NOMO-1 (cell line): ENCODE data around the gene AURKA.
"Not testable (repeated sequence)": the region's sequence is repeated elsewhere in the genome, so short reads cannot be mapped to it uniquely, and the experiment has no call there.

Experiments used
- DNase-seq, 2 experiments: peaks; one replicate each; lab custom pipeline; 2025; ENCODE audit not compliant: unreplicated experiment in 2 of 2; lab: John Stamatoyannopoulos, UW

Gene AURKA

DNA sequence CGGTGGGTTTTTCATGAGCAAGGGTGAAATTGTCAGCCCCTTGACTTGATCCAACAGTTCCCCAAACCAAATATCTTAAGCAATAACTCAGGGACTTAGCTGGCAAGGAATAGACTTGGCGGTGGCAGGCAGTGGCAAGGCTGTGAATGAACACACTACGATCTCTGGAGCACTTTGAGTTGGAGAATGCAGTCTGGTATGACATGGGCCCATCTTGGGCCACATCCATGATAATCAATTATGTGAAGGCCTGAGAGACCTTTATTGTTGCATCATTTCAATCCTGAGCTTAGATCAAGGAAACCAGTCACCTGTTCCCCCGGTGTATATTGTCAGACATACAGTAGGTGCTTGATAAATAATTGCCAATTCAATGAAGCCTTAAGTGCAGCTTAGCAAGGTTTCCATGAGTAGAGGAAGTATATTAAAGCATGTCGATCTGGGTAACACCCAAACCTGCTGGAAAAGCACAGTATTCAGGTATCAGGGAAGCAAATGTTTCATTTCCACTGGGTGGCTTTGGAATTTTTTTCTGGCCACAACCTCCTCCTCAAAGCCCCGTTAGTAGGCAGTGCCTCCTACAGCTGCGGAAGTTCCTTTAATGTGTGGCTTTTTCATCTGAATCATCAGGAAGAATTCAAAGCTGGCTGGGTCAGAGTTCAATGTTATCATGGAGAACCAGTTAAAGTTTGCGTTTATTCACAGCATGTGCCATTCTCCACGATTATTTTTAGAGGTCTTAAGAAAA is 30.2 kb upstream of the AURKA start:
- DNase-seq = peak; percentile 7 to 18

DNA sequence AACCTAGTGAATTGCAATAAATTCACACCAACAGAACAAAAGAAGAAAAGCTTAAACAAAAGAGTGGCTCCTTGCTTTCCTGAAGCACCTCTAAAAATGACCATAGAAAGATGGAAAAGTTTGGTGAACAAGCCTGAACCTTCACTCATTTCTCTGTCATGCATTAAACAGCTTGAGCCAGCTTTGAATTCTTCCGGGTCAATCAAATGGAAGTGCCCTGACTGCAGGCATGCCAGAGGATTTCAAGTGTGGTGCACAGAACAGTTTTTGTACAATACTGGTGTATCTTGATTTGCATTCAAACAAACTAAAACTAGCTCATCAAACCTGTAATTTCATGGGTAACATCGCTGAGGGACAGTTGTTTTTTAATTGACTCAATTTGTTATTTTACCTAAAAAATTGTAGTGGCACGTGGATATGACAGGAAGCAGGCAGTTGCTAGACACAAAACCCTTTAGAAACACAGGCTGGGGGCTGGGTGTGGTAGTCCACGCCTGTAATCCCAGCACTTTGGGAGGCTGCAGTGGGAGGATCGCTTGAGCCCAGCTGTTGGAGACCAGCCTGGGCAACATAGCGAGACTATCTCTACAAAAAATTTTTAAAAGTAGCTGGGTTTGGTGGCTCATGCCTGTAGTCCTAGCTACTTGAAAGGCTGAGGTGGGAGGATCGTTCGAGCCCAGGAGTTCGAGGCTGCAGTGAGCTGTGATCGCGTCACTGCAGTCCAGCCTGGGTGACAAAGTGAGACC is 29.1 kb upstream of the AURKA start:
- DNase-seq = no peak

DNA sequence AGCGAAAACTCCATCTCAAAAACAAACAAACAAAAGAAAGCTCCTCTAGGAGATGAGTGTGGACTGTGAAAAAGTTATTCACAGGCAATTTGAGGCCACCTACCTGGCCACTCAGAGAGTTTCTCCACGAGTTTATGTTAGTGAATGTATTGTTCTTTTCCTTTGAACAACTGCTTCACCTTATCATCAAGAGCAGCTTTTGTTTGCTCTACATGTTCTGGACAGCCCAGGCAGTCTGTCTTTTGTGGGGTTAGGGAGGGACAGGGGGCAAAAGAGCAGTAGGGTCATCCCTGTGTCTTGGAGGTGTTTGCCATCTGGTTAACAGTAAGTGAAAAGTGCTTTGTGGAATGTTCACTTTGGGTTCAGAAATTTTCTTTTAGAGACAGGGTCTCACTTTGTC is 28.0 kb upstream of the AURKA start:
- DNase-seq = no peak

DNA sequence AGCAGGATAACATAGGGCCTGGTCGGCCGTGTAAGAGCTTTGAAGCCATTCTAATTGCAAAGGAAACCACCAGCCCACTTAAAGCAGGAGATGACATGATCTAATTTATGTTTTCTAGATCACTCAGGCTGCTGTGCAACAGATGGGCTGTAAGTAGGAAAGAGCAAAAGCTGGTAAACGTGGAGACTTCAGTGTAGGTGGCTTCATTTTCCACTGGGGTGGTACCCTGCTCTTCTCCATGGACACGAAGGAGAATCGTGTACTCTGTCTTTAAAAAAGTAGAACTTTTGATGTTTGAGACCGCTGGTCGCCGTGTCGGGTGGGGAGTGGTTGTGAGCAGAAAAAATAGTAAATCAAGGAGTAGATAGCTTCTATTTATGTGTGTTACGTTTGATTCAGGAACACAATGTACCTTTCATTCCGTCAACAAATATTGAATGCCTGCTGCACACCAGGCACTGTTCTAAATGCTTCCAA is 26.4 kb upstream of the AURKA start:
- DNase-seq = peak; percentile 34 to 57

DNA sequence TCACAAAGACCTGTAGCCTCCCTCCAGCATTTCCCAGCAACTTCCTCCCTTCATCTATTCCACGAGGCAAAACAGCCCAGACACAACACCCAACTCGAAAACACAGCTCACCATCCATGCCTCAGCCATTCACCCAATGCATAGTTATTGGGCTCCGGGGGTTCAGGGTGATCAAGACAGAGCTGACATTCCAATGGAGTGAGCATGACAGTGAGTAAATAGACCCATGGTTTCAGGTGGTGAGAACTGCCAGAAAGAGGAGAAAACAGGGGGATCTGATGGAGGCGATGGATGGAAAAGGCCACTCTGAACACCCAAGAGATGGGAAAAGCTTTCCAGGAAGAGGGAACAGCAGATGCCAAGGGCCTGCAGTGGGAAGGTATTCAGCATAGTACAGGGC is 25.9 kb upstream of the AURKA start:
- no peak for DNase-seq

DNA sequence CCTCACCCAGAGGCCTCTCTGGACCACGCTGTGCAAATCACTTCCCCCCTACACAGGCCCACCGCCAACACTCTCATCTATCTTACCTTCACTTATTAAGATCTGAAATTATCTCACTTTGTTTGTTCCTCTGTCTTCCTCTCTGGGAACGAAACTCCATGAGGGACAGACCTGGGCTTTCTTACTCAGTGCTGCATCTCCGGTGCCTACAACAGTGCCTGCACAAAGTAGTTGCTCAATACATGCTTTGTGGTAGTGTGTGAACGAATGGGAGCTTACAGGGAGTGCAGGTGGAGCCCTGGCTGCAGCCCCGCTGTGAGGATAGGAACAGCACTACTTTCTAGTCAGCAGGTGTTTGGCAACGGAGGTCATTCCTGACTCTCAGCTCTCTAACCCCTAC is 25.4 kb upstream of the AURKA start:
- DNase-seq = no peak

DNA sequence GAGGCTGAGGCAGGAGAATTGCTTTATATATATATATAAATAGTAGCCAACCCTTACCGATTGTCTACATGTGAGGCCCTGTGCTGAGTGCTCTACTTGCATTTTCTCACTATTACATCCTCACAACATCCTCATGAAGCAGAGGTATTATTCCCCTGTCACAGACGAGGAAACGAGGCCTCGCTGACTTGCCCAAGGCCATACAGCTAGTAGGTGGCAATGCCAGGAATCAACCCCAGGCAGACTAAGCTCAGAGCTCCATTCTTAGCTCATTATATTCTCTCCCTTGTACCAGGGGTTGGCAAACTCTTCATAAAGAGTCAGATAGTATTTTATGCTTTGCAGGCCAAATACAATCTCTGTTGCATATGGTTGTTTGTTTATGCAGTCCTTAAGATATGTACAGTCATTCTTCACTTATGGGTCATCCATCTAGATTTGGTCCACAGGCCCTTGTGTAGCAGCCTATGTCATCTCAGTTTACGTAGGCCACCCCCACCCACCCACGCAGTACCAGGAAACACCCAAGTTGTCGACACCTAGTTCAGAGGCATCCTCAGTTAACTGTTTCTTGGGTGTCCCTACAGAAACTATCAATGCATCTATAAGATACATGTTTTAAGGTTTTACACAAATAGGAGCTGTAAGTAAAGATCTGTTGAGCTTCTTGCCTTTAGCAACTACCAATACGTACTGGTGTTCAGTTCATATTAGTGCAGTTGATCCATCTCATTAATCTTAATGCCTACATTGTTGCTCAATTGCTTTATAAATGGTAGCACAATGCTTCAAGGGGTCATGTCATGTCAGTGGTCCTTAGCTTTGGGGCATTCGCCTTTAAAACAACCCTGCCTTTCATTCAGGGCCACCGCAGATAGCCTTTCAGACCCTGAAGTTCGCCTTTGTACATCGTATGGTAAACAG is 23.1 kb upstream of the AURKA start:
- no peak for DNase-seq

DNA sequence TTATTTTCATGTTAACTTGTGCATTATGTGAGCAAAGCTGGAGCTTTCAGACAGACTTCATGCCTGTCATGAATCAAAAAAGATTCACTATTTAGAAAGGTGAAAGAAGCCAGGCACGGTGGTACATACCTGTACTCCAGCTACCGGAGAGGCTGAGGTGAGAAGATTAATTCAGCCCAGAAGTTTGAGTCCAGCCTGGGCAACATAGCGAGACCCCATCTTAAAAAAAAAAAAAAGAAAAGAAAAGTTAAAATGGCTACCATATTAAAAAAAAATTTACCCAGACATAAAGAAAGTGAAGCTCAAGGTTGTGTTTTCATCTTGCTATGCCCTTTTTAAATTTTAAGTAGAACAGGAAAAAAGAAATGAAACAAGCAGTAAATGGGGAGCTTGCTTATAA is 20.9 kb upstream of the AURKA start:
- no peak for DNase-seq

DNA sequence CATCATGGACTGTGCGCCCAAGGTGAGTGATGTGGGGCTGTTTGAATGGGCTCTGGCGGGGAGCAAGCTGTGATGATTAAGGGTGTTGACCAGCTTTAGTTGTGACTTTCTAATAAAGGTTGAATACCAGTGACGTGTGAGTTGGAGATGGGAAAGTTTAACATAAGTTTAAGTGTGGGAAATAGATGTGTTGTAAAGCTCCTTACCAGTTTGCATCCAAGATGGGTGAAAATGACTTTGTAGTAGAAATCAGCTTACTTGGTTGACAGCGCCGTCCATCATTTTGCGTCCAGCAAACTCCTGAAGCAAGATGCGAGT is 20.4 kb upstream of the AURKA start:
- DNase-seq = no peak

DNA sequence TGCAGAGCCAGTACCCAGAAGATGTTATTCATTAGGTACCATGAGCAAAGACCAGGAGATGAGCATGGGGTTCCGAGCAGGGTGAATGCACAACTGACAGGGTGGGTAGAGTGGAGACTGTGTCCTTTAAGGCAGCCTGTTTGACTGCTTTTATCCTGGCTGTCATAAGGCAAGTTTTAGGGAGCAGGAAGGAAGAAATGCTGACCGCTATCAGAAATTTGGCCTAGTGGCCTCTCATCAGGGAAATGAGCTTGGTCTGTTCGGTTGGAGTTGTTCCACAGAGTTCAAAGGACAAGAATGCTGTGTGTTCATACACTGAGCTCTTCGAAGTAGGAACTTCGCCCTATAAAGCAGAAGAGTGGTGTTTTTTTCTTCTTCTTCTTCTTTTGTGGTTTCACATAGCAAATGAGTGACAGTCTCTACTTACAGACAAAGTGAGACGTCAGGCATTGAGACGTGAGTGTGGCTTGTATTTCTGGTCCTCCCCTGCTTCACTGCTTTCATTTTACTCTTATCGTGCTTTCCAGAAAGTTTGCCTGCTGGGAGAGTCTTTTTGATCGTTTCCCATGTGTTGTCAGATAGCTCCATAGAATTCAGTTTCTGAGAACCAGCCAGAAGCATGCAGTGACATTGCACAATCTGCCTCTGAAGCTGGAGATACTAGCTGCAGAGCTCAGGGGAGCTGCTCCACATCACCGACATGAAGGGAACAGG is 19.9 kb upstream of the AURKA start, which contains the start of gene CASS4:
Gene CASS4 (plus strand): TSS at position 502 of the 714 bp plus-strand sequence. CDS start 199 bp downstream, at position 701.
- DNase-seq = peak; percentile 63 to 91

DNA sequence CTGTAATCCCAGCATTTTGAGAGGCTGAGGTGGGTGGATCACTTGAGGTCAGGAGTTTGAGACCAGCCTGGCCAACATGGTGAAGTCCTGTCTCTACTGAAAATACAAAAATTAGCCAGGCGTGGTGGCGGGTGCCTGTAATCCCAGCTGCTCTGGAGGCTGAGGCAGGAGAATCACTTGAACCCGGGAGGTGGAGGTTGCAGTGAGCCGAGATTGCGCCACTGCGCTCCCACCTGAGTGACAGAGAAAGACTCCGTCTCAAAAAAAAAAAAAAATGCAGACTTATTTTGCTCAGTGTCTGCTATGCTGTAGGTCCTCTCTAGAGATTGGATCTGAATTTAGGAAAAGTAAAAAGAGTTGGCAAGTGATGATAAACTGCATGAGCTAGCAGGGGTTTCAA is 19.3 kb upstream of the AURKA start:
- DNase-seq = not testable (repeated sequence)

DNA sequence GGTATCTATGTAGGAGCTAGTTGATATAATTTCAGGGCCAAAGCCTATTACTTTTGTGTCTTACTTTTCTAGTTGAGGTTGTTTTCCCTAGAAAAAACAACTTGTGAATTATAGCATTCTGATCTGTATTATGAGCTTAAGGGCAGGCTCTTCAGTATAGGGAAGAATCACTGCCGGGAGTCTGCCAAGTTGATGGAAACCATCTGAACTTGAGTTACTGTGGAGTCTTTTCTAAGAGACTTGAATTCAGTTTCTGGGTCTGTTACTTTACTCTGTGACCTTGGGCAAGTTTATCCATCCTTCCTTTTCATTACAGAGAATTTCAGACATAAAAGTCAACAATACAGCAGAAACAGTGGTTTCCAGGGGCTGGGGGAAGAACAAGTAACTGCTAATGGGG is 17.9 kb upstream of the AURKA start:
- DNase-seq = no peak

DNA sequence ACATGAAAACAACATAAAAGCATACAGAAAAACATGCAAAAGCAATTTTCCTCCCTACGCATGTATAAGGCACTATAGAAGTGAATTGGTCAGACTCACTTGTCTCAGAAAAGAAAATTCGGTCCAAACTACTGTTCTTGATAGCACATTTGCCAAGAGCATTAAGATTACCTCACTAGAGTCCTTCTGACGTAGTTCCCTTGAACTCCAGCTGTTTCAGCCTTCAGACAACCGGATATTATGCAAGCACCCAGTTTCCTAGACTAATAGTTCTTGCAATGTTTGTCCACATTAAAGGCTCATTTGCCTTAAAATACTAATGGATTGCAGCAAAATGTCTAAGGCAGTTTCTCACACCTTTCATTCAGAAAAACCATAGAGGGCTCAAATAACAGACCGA is 17.5 kb upstream of the AURKA start:
- DNase-seq = peak; percentile 40 to 89

DNA sequence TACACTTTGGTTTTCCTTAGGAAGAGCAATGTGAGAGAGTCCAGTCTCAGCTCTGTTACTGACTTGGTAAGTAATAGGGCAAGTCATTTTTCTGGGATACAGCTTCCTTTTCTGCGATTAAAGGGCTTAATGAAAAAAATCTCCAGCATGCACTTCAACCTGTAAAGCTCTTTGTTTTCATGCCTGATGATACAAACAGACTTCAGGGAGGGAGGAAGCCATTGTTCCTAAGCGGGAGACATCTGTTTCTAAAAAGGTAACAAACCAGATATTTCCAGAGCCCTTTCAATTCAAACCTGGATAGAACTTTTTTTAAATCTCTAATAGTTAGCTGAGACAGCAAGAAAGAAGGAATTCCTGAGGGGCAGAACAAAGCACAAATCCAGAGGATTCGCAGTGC is 14.9 kb upstream of the AURKA start:
- DNase-seq = no peak

DNA sequence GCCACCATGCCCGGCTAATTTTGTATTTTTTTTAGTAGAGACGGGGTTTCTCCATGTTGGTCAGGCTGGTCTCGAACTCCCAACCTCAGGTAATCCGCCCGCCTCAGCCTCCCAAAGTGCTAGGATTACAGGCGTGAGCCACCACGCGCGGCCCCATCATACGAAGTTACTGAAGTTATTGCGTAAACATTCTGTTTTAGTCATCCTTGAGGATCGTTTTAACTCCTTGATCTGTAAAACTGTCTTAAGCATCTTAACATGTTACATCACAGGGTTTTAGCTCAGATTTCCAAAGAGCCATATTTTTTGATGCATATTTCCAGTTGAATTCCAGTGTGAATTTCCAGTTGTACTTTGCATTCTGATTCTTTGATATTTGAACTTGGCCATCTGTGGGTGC is 13.3 kb upstream of the AURKA start:
- not testable (repeated sequence) for DNase-seq

DNA sequence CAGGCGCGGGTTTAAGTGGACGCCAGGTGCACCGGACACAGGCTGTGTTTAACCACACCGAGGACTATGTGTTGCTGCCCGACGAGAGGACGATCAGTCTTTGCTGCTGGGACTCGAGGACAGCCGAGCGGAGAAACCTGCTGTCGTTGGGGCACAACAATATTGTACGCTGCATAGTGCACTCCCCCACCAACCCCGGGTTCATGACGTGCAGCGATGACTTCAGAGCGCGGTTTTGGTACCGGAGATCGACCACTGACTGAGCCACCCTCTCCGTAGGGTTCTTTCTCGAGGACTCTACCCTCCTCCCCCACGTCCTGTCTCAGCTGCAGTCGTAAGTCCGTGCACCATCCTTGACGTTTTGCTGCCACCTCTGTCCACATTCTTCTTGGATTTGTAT is 11.4 kb upstream of the AURKA start:
- DNase-seq = no peak

DNA sequence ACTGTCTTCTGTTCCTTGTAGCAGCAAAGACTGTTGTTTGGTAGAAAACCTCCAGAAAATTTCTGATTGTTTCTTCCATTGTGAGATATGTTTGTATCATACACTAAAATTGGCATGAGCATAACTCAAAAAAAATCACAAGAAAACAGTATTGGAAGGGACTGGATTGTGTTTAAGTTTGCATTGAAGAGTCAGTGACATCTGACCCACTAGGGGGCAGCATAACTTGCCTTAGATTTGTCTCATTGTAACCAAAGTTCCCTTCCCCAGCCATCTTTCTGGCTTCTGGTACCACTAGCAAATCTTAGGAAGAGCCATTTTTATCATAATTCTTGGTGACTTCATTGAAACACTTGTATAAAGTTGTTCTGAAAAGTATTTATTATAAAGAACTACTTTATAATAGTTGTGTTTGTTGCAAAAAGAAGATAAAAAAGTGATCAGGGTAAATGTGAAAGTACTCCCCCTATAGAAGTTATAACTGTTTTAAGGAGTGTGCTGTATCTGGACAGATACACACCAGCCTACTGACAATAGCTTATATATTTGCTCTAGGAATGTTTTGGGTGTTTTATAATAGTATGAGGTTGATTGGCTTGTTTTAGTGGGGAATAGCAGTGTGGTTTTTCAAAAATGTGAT is 8.1 kb upstream of the AURKA start:
- DNase-seq = peak; percentile 13 to 62

DNA sequence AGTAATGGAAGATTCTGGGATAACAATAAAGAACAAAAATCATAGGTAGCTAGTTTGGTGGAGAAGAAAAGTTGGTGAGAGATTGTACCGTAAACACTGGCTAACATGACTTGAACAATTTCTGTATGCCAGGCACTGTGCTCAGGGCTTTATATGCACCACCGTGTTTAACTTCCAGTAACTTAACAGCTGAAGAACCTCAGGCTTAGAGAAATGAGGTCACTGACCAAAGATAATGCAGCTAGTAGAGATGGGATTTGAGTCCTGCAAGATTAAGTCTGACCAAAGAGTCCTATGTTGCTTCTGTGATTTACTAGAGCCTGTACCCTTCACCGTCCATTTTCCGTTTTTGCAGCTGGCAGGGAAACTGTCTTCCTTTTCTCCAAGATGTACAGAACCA is 3.2 kb upstream of the AURKA start:
- no peak for DNase-seq

DNA sequence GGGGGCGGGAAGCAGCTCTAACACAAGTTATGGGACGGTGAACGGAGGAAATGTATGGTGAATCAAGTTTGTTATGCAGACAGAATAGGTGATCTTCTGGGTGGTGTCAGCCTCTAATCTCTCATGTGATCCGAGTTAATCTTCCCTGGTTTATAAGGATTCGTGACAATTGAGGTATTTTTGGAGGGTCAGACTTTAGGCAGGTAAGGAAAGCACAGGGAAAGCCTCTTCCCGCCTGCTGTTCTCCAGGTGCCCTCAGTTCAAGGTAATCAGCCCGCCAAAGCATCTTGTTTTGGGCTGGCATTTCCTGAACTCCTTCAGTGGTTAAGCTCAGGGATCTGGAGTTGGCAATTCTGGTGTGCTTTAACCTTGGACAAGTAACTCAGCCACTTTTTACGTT is 1.6 kb upstream of the AURKA start:
- no peak for DNase-seq

DNA sequence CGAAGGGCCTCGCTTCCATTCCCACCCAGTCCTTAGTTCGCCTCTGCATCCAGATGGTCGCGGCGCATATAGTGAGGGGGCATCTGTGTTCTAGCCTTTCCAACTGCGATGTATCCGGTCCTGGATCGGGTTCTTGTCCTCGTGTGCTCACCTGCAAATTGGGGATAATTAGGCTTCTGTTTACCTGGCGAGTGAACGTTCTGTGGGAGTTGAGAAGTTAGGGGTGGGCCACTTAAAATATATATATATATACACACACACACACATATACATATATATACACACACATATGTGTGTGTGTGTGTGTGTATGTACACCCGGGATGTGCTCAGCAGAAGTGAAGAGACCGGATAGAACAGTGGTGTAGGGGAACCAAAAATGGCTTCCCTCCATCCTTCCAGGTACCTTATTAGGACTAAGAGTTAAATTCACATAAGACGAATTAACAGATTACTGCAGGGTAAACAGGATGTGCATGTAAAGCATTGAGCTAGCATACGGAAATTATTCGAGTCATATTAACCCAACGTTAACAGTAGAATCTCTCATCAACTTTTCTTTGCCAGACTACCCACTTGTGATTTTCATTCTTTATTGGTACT is 967 bp upstream of the AURKA start:
- peak in 1 of 2 experiments; percentile 39 for DNase-seq
